Inflammatory macrophage treated with lipopolysaccharide for 1 hour (primary cell): Measurements from ENCODE around the gene TTLL5.
A peak's percentile ranks its signal among the peaks of the same experiment; 100 is the strongest.

Source experiments
- DNase-seq, 2 donors: peaks; one replicate each; pipeline ENCODE4 v3.0.0-alpha.2; 2020 to 2022

Gene TTLL5, protein sequence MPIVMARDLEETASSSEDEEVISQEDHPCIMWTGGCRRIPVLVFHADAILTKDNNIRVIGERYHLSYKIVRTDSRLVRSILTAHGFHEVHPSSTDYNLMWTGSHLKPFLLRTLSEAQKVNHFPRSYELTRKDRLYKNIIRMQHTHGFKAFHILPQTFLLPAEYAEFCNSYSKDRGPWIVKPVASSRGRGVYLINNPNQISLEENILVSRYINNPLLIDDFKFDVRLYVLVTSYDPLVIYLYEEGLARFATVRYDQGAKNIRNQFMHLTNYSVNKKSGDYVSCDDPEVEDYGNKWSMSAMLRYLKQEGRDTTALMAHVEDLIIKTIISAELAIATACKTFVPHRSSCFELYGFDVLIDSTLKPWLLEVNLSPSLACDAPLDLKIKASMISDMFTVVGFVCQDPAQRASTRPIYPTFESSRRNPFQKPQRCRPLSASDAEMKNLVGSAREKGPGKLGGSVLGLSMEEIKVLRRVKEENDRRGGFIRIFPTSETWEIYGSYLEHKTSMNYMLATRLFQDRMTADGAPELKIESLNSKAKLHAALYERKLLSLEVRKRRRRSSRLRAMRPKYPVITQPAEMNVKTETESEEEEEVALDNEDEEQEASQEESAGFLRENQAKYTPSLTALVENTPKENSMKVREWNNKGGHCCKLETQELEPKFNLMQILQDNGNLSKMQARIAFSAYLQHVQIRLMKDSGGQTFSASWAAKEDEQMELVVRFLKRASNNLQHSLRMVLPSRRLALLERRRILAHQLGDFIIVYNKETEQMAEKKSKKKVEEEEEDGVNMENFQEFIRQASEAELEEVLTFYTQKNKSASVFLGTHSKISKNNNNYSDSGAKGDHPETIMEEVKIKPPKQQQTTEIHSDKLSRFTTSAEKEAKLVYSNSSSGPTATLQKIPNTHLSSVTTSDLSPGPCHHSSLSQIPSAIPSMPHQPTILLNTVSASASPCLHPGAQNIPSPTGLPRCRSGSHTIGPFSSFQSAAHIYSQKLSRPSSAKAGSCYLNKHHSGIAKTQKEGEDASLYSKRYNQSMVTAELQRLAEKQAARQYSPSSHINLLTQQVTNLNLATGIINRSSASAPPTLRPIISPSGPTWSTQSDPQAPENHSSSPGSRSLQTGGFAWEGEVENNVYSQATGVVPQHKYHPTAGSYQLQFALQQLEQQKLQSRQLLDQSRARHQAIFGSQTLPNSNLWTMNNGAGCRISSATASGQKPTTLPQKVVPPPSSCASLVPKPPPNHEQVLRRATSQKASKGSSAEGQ (N-terminal part only)

DNA sequence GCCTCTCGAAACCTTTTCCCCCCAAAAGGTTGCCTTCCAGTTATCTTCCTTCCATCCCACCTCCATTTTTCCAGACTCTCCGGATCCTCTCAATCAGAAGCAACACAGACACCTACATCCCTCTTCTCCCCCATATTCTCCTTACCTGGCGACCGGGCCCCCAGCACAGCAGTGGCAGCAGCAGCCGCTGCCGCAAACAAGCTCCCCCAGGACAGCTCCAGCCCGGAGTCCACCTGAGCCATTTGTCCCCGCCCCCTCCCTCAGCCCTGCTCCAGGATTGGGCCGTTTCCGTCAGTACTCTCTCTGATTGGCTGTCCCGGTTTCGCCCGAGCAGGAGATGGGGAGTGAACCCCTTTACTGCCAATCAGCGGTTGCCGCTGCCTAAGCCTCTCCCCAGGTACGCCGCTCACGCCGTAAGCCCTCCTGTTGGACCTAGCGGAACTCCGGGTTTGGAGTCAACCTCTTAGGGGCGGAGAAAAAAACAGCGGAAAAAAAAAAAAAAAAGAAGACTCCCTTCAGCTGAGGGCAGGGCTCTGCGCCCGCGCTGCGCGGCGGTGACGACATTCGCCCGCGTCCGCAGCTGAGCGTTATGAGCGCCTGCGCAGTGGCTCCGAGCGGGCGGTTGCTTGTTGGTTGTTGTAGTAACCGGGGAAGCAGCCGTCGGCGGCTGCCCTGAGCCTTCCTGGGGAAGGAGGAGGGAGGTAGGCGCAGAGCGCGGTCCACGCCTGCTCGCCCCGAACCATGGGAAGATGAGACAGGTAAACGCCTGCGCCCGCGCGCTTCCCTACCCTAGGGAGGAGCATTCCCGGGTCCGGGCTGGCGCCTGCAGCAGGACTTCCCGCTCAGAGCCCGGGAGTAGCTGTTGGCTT, at the start of gene TTLL5, which contains the start of gene ERG28:
TTLL5 (plus strand) TSS at position 617 of the 869 bp plus-strand sequence. CDS start 1,904 bp downstream, outside the sequence.
ERG28 (minus strand) TSS at position 247 of the 869 bp plus-strand sequence. CDS start 3,374 bp downstream, outside the sequence.
- peak; percentile 94 for DNase-seq

DNA sequence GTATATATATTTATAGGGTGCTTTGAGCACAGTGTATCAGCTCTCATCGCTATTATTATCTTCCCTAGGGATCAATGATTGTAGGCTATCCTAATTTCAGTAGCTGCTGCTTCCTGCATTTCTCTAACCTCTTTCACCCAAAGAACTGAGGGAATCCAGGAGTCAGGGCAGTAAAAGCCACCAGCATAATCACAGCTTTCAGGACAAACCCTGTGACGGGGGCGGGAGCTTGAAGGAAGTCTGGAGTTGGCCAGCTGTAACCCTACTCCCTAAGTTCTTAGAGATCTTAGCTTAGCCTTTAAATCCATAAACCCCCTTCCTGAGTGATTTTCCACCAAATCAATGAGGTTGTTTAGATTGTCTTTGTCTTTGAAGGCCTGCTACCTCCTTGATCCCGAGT, 48.9 kb upstream of the TTLL5 start:
- no peak for DNase-seq

- DNase-seq: peak; percentile 83 to 98
Measured at GRCh38 chr14:75614179-75614578, 46.9 kb upstream of the TTLL5 start.

DNA sequence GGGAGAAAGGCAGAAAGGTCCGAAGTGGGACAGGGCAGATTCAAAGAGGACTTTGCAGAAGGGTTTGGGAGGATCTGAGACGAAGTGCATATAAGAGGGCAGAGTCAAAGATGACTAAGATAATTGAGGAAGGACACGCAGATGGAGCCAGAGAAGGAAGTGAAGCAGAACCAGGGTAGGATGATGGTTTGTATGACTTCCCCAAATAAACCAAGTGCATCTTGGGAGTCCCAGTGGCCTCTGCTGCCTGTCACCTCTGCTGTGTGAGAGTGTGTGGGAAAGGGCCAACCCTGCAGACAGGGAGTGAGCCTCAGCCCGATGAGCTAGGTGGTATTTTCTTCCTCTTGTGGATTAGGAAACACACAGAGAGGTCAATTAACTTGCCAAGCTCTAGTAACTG, 45.8 kb upstream of the TTLL5 start:
- peak; percentile 88 to 96 for DNase-seq

DNA sequence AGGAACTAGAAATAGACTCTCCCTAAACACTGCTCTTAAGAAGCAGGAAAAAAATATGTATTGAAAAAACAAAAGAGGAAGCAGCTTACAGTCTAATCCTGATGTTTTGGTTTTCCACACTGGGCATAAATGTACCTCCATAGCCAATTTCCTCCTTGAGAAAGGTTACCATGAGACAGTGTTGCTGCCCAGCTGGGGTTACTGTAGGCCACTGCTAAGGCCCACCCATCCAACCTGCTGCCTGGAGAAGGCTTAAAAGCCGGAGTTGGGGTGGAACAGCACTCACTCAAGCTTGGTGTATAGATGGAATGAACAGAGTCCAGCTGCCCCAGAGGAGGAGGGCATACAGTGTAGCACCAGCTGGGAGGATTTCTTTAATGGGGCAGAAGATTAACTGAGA, 41.5 kb upstream of the TTLL5 start:
- no peak for DNase-seq

DNA sequence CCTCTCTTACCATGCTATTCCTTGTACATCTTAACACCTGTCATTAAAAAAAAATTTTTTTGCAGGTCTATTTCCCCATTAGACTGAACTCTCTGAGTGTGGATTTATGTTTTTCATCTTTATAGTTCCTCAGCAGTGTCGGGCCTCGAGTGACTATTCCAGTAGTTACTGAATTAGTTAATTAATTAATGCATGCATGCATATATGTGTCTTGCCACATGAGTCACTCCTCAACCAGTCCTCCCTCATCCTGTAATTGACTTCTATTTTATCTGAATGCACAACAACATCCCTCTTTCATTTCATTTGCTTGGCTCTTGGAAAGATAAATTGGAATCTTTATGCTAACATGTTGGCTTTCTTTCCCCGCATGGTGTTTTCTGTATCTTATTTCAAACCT, 36.0 kb upstream of the TTLL5 start:
- no peak for DNase-seq

DNA sequence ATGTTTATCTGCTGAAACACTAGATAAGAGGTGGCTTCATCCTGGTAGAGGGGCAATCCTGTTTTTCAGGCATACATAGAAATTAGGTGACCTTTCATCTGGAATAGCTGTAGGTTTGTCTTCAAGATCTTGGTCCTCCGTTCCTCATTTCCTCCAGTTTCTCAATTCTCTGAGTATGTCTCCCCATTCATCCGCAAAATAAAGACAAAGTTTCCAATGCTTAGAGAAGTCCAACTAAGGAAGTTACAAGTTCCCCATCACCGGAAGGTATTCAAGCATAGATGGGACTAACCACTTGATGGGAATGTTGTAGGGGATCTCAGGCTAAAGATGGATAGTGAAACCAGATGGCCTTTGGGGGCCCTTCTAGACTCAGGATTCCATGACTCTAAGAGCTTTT, 34.6 kb upstream of the TTLL5 start:
- DNase-seq: peak; percentile 53 to 55

GRCh38 chr14:75626863-75627262, 34.2 kb upstream of the TTLL5 start:
- DNase-seq: no peak

- no peak for DNase-seq
Measured at GRCh38 chr14:75627406-75627805, 33.6 kb upstream of the TTLL5 start.

DNA sequence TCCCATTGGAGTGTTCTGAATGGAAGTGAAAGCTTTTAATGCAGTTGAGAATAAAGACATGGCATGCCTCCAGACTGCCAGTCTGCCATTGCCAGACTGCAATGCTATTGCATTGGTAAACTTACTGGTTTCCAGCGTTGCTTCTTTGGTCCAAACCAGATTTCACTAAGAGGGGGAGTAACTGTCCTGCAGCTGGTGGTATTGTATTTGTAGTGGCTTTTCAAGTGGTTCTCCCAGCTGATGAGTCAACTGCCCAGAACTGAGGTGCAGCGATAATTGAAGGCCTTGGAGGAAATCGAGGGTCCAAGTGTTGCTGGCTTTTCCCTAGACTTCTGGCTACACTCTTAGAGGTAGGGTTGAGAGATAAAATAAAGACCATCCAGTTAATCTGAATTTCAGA, 32.2 kb upstream of the TTLL5 start:
- DNase-seq: no peak

DNA sequence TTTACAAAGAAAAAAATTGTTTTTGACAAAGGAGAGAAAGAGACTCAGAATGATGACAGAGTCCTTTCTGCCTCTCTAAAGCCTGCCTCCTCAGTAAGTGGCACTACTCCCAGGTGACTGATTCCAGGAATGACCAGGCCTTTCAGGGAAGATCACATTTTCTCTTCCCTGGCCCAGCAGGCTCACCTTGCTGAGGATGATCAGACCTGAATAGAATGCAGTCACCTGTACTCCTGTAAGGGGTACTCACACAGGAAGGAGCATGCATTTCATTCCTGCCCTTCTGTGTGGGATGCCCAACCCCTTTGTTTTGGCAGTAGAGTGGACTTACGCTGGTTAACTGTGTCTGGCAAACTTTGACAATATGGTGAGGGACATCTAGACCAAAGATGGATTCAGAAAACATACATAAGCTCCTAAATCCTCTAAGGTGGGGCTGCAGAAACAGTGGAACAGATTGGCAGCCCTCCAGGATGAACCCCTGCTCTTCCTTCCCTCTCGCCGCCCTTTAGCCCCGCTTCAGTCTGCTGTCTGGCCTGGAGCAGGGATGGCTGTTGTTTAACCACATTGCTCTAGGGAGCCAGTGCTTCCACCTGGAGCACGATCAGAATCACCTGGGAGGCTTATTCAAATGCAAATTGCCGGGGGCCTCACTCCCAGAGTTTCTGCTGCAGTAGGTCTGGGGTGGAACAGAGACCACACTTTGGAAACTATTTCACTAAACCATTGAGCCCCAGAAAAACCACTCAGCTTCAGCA, 30.2 kb upstream of the TTLL5 start:
- no peak for DNase-seq

DNA sequence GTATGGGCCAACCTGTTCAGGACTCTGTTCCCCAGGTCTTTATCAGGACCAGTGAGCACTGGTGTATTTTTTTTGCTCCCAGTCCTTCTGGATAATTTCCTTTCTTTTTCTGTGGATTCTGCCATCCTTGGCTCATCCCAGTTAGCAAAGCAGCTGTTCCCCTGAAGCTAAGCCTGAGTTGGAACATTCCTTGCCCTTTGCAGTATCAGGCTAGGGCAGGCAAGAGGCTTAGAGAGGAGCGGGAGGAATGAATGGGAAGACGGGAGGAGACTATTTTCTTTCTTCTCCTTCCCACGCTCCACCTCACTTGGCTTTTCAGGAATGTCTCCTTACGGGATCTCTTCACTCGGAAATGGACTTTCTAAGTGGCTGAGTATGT, 29.6 kb upstream of the TTLL5 start:
- DNase-seq: no peak

DNA sequence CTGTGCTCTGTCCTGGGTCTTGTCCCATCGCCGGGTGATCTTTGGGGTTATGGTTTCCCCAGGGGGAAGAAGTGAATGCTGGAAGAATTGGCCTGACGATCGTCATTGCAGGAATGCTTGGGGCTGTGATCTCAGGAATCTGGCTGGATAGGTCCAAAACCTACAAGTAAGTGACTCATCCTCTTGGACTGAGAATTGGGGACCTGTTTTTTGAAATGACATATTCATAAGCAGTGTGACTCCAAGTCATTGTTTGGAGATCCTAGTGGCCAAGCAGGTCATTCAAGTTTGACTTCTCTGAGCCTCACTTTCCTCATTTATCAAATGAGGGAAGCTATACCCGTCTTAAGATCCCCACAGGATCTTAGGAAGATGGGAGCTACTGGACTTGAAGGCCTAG, 26.2 kb upstream of the TTLL5 start:
- DNase-seq: no peak

DNA sequence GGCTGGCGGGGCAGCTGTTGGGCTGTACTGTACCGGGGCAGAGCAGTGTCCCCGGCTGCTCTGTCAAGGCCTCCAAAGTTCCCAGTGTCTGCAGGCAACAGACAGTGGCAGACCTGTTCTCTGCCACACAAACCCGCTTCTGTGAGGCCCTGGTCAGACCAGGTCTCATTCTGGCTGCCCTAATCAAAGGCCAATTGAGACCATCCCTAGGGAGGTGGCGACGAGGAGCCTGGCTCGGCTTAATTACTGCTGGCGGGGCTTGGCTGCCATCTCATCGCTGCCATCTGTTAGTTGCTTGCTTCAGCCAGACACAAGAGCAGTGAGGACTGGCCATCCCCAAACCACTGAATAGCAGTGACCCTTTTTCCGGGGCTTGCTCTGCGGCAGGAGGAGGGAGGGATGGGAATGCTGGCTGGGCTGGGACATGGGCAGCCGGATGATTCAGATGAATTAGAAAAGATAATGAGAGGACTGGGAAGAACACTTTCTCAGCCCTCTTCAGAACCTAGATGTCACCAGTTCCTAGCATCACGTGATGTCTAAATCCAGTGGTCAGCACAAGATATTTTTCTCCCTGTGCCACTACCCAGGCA, 24.9 kb upstream of the TTLL5 start:
- DNase-seq: no peak

DNA sequence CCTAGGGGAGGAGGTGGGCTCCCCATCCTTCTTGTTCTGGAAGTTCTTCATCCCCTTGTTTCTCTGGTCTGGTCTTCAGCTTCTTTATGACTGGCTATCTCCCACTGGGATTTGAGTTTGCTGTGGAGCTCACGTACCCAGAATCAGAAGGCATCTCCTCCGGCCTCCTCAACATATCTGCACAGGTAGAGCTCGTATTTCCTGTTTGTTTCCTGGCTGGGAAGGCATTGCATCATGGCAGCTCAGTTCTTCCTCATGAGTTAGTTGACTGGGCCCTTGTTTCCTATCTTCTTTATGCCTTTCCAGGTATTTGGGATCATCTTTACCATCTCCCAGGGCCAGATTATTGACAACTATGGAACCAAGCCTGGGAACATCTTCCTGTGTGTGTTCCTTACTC, 20.2 kb upstream of the TTLL5 start:
- DNase-seq: no peak

GRCh38 chr14:75643985-75644384, 17.1 kb upstream of the TTLL5 start:
- no peak for DNase-seq

- no peak for DNase-seq
Measured at GRCh38 chr14:75645056-75645455, 16.0 kb upstream of the TTLL5 start.

DNA sequence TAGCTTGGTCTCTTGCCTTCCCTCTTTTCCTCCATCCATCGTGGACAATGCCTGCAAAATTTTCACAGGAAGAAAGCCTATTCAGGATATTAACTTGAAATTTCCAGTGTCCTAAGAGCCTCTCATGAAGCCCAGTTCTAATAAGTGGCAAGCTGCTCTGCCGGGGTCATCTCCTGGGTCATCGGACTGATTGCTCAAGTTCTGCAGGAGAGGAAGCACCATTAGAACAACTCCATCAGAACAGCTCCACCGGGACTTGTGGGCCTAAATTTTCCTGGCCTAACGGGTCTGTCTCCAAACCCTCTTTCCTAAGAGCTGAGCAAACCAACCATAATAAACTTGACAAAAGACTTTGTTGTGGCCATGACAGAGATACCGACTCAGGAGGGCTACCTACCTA, 14.3 kb upstream of the TTLL5 start:
- DNase-seq: no peak

GRCh38 chr14:75647640-75648039, 13.4 kb upstream of the TTLL5 start:
- no peak for DNase-seq

GRCh38 chr14:75648066-75648838, 12.8 kb upstream of the TTLL5 start:
- DNase-seq: no peak
